NK-92 treated with Interleukin-12 subunit alpha and Interleukin-12 subunit beta, amount 100 ng/mL, for 24 hours (cell line): ENCODE results near the gene GPC5.
"Not testable (repeated sequence)": the region's sequence is repeated elsewhere in the genome, so short reads cannot be mapped to it uniquely, and the experiment has no call there.

ENCODE experiments used
- DNase-seq: peaks from one replicate; lab custom pipeline; 2025; lab: John Stamatoyannopoulos, UW

The GPC5 gene

DNA sequence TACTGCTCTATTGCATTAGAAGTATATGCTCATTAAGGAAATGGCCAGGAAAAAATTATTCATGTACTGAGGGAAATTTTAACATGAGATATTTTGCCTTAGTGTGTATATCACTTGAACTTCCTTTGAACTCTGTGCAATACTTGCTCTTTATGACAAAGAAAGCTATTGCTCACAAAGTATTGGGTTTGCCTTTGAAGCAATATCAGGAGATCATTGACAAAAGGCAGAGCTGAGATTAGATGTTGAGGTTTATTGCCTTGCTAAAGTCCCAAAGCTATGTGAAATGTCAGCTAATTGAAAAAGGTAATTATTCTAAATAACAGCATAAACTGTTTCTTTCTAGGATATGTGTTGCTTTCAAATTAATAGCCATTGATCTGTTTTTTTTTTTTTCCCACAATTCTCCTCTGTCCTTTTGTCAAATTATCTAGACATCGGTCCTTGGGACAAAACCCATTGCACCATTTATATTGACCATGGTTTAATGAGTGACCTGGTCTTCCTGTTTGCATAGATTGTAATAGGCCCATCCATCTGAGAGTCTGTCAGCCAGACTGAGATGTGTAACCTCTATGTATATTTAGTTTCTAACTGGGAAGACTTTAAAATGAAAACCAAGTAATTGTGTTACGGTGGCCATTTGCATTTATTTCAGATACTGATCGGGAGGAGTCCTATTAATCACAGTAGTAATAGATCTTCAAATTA, 1075.5 kb downstream of the GPC5 start:
- DNase-seq = no peak

DNA sequence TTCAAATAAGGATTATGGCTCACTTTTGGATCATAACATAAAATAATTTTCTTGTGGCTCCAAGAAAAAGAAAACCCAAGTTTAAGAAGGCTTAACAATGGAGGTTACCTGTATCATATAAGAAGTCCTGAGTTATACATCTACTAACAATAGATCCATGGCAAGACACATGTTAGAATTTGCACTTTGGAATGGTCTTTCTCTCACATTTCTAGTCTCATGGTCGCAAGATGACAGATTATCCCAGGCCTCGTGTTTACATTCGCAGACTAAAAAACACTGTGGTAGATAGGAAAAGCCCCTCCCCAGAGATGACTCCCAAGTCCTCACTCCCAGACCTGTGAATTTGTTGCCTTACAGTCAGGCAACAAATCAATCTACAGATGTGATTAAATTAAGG, 1082.0 kb downstream of the GPC5 start:
- no peak for DNase-seq

DNA sequence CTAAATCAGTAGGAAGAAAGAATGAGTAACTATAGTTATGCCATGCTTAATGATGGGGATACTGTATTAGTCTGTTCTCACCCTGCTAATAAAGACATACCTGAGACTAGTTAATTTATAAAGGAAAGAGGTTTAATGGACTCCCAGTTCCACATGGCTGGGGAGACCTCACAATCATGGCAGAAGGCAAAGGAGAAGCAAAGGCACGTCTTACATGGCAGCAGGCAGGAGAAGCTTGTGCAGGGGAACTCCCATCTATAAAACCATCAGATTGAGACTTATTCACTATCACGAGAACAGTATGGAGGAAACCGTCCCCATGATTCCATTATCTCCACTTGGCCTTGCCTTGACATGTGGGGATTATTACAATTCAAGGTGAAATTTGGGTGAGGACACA, 1084.4 kb downstream of the GPC5 start:
- DNase-seq = not testable (repeated sequence)

DNA sequence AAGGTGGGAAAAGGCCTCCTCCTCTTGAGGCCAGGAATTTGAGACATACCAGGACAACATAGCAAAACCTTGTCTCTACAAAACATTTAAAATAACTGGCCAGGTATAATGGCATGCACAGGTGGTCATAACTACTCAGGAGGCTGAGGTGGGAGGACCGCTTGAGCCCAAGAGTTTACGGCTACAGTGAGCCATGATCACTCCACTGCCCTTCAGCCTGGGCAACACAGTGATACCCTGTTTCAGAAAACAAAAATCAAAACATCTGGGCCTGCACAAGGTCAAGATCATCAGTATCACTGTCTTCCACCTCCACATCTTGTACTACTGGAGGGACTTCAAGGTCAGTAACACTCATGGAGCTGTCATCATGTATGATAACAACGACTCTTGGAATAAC, 1085.5 kb downstream of the GPC5 start:
- no peak for DNase-seq

DNA sequence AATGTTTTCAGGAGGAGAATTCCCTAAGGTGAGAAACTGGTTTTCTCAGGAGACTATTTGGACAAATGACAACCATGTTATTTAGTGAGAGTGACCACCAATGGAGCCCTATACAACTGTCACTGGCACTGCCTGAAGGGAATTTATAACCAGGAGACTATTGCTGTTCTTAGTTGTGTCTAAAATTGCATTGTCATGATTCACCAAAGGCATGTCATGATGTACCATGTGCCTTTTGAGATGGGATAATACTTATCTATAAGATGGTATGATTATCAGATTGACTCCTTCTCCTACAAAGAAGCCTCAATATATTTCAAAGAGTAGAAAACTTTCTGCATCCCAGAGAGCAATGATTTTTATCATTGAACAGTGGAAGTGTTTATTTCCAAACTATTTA, 1088.8 kb downstream of the GPC5 start:
- no peak for DNase-seq

DNA sequence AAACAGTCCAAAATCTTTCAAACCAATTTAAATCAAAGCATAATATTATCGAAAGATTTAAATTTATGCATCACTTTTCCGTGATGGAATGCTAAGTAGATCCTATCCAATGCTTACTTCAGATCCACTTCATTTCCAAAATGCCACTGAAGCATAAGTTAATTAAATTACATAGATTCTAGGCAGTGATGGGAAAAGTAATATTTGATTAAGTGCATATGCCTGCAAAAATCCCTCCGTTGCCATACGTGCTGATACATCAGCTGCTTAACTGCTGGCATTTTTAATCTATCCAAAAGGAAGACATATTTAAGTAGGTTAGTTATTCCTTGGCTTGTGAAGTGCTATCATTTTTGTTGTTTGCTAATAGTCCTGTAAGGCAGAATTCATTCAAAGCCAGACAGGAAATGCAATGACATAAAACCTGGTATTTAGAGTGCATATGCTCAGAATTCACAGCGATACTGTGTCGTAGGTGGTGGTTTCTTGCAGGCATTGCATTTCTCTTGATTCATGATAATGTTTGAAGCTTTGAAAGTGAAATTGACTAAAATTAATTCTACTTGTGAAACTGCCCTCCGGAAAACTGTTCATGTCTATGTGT, 1089.9 kb downstream of the GPC5 start:
- no peak for DNase-seq

DNA sequence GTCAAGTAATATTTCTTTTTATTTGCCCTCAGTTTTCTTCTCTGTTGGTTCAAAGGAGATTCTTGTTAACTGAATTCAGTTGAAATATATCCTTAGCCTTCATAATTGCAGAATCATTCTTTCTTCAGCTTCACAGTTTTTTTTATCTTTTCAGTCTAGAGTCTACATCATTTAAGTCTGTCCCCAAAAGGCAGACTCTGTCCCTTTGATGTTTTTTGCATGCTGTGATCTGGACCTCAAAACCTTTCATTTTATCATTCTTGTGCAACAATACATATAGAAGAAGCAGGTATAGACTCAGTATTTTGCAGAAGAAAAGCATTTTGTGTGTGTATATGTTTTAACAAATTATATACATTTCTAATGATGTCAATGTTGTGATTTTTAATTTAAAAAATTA, 1093.4 kb downstream of the GPC5 start:
- DNase-seq = no peak

DNA sequence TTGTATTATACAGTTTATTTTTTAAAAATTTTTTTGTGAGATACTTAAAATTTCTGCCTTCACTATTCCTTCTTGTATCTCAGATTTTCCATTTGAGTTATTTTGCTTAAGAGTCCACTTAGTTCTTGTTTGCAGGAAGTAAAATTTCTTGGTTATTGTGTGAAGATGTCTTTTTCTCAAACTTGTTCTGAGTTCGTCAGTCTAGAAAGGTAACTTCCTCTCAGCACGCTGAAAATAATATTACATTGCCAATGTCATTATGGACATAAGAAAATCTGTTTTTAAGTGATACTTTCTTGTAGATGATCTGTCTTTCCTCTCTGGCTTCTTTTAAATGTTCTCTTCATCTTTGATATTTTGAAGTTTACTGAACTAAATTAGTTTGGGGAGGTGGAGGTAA, 1096.5 kb downstream of the GPC5 start:
- no peak for DNase-seq

DNA sequence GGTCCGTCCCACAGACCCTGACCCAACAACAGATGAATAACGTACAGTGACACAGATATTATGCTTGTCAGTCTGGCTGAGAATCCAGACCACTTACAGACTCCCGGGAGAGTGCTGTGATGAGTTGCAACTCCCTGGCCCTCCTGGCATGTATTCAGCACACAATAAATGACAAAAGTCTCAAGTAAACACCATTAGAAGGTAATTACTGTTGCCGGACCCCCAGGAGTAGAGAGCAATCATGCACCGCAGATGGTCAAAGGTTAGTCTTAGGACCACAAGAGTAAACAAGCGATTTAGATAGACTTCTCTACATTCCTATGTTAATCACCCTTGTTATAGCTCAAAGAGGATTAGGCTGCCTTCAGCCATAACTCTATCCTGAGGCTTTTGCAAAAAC, 1101.8 kb downstream of the GPC5 start:
- no peak for DNase-seq

DNA sequence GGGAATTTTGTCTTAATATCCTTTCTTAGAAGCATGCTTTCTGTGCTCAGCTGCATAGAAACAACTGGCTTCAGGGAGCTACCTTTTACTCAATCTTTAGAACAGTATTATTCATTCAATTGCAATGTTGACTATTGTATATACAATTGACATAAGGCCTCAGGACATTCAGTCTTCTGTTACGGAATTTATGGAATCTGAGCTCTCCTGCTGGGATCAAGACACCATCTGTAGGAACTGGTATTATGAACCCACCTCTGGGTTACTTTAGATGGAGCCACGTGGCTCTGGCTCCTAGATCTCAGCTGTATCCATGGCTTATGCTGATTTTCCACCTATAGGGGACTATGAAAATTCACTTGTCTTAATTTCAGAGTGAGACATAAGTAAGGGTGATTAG, 1112.0 kb downstream of the GPC5 start:
- DNase-seq = no peak

DNA sequence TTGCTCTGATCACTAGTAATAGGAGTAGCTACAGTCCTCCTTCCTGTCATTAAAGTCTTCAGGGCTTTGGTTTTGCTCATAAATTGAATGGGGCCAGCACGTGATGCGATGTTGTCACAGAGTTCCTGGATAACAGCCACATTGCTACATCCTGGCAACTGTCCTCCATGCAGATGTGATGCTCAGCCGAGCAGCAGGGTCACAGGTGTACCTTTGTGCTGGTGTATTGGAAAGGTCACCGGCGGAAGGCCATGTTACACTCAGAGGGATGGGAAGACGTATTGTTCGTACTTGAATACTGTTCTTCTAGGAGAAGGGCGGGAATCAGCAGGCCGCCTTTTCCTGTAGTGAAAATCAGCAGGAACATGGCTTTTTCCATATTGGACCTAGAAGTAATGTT, 1114.4 kb downstream of the GPC5 start:
- DNase-seq = no peak

DNA sequence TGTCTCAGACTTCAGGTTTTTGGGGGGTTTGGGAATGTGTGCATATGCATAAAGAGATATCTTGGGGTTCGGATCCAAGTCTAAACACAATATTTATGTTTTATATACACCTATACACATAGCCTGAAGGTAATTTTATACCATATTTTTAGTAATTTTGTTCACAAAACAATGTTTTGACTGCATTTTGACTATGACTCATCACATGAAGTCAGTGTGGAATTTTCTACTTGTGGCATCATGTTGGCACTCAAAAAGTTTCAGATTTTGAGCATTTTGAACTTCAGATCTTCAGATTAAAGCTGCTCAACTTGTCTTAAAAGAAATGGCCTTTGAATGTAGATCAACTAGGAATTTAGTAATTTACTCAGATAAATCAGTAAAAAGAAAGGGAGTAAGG, 1115.3 kb downstream of the GPC5 start:
- no peak for DNase-seq

DNA sequence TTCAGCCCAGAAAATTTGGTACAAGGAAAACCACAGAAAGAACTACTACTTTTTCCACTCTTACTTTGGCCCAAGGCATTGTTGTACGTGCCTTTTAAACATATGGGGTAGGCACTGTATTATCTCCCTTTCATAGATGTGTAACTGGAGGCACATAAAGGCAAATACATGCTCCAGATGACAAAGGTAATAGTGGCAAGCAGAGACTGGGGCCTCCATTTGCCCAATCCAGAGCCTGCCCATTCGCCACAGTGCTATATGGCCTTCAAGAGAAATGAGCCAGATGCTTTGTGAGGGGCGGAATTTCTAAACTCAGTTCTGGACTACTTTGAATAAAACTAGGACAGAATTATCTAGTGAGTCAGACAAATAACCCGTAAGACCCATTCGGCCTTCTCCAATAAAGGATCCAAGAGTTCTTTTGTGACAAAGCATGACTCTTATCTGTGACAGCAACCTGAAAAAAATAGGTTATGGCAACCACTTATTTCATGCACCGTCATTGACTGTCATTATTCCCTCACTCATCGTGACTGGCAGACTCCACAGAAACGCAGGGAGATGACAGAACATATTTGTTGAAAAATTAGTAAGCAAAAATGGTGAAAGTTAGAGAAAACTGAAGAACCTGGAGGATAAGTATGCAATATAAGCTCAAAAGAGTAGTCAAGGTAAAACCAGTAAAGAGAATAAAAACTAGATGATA, 1116.2 kb downstream of the GPC5 start:
- no peak for DNase-seq

DNA sequence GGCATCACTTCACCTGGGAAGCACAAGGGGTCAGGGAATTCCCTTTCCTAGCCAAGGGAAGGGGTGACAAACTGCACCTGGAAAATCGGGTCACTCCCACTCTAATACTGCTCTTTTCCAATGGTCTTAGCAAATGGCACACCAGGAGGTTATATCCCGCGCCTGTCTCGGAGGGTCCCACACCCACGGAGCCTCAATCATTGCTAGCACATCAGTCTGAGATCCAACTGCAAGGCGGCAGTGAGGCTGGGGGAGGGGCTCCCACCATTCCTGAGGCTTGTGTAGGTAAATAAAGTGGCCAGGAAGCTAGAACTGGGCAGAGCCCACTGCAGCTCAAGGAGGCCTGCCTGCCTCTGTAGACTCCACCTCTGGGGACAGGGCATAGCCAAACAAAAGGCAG, 1118.5 kb downstream of the GPC5 start:
- DNase-seq = not testable (repeated sequence)

DNA sequence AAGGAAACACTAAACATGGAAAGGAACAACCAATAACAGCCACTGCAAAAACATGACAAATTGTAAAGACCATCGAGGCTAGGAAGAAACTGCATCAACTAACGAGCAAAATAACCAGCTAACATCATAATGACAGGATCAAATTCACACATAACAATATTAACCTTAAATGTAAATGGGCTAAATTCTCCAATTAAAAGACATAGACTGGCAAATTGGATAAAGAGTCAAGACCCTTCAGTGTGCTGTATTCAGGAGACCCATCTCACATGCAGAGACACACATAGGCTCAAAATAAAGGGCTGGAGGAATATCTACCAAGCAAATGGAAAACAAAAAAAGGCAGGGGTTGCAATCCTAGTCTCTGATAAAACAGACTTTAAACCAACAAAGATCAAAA, 1120.2 kb downstream of the GPC5 start:
- DNase-seq = not testable (repeated sequence)

DNA sequence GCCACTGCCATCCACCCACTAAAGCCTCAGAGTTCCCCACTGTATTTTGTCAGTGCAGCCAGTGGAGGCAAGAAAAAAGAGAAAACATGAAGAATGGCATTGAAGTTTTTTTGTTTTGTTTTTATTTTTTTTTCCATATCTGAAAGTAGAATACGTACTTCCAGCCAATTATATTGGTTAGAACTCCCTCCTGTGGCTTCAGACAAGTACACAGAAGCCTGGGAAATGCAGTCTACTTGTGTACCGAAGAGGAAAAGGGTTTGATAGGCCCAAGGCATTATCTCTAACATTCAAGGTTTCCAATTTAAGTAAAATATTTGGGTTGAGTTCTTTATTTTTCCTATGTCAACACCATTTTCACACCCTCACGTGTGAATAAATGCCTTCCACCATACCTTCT, 1131.9 kb downstream of the GPC5 start:
- DNase-seq = no peak

DNA sequence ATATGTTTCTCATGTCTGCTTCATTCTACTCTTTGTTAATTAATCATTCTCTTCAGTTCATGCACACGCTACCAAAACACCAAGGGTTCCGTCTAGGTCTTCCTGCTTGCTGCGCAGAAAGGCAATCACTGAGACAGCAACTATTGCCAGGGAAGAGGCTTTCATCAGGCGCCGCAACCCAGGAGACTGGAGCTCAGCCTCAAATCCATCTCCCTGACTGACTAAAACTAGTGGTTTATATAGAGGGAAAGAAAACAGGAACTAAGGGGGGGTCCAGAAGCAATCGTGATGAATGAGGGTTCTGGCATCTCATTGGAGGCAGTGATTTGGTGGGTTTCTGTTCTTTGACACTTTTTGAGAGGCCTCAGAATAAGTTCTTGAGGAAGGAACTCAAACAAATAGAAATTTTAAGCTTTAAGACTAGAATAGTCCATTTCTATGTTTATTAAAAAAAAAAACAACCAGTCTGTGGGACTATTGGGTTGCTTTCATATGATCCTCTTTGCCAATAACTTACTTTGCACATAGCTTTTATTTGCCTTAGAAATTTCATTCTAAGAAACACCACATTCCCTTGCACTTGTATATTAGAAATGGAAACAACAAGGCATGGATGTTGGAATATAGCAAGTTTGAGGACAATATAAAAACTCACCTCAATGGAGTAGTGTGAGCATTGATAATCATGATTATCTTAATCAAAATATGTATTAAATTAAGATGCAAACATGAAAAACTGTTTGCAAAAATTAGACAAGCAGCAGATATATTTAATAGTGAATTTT, 1137.0 kb downstream of the GPC5 start:
- no peak for DNase-seq

DNA sequence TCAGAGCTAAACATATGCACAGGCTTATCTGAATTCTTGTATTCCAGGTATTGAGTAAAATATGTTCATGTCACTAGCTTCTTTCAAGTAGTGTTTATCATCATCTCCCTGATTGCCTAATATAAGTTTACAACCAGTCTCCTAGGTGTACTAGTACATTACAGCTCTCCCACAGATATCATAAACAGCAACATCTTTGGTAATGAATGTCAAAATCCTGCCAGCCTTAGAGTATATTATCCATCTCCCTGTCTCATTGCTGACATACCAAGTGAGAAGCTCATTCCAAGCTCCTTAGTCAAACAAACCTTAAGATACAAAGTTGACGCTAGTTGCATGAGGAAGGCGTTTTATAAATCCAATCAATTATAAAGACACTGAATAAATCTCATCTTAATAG, 1139.0 kb downstream of the GPC5 start:
- no peak for DNase-seq

DNA sequence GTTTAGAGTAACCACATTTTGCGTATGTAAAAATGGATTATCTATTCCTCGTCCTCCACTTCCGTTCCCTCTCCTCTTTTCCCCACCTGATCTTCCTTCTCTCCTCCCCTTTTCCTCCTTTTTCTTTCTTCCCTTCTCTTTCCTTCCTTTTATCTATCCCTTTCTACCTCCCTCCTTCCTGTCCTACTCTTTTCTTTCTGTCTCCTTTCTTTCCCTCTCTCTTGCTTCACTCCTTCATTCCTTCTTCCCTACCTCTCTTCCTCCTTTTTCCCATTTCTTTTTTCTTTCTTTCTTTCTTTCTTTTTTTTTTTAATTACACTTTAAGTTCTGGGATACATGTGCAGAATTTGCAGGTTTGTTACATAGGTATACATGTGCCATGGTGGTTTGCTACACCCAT, 1139.7 kb downstream of the GPC5 start:
- no peak for DNase-seq

DNA sequence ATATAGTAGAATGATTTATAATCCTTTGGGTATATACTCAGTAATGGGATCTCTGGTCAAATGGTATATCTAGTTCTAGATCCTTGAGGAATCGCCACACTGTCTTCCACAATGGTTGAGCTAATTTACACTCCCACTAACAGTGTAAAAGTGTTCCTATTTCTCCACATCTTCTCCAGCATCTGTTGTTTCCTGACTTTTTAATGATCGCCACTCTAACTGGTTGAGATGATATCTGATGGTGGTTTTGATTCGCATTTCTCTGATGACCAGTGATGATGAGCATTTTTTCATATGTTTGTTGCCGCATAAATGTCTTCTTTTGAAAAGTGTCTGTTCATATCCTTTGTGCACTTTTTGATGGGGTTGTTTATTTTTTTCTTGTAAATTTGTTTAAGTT, 1140.7 kb downstream of the GPC5 start:
- not testable (repeated sequence) for DNase-seq

DNA sequence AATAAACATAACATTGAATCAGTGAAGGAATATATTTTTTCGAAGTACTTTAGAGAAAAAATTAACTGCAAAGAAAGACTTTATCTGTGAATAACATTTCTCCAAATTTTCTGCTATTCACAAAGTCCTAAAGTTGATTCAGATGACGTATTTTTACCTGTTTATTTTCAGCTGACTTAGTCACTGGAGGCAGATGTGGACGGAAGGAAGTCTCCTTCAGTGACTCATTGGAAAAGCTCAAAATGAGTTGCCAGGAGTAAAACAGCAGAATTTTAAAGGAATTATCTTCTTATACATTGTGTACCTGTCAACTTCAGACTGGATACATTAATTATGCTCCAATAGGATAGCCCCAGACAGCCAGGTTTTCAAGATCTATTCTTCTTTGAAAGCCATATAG, 1148.8 kb downstream of the GPC5 start:
- no peak for DNase-seq

DNA sequence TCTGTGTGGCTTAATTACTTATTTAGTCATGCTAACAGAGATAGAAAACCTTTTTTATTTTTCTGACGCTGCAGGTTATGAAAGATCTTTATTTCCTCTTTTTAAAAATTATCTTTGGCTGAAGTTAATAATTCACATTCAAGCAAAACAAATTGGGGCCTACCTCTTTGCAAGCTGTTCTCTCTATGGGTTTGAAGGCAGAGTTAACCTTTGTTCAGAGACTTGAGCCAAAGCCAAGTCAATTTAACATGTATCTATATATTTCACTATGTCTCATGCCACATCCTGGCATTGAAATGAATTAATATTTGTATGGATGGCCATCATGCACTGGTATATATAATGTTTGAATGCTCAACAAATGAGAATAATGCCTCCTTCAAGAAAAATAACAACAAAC, 1150.9 kb downstream of the GPC5 start:
- DNase-seq = no peak
